GM23338 (cell line): Measurements from ENCODE around the gene MICAL2.

ENCODE experiments used
- EZH2 ChIP-seq: fragments of 200-600 bp; sonication (generic); IDR thresholded peaks from one replicate; pipeline ENCODE4 v1.8.0; 2017; ENCODE audit warnings: antibody characterized with exemption, mild to moderate bottlenecking, low read depth; ENCODE audit not compliant: unreplicated experiment
- TF ChIP-seq, protein P1 (sequence below), 2 experiments: fragments of 200-600 bp in 1 of 2; sonication (generic) in 1 of 2; conservative IDR thresholded peaks; 2 replicates each; pipeline versions ENCODE4 v1.5.1 to v1.6.1; 2016 to 2017; ENCODE audit warnings: antibody characterized with exemption in 2 of 2, low read depth in 2 of 2, mild to moderate bottlenecking in 2 of 2, moderate library complexity in 1 of 2

DNA sequence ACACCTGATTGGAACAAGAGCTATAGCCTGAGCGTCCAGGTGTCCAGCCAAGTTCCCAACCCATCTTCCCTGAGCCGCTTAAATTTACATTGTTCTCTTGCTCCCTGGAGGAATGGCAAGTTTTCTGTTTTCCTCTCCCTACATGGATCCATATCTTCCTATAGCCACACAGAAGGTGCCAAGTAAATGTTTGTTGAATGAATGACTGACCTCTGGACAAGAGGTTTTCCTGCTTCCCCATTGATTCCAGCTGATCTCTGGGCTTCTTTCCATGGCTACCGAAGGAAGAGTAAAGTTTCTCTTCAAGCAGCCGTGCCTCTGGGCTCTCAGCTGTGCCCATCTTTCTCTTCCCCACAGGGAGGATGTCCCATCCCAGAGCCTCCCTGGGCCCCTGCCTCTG is 107.5 kb downstream of the MICAL2 start:
- no peak for TF ChIP-seq EZH2
- TF ChIP-seq, protein P1, sequence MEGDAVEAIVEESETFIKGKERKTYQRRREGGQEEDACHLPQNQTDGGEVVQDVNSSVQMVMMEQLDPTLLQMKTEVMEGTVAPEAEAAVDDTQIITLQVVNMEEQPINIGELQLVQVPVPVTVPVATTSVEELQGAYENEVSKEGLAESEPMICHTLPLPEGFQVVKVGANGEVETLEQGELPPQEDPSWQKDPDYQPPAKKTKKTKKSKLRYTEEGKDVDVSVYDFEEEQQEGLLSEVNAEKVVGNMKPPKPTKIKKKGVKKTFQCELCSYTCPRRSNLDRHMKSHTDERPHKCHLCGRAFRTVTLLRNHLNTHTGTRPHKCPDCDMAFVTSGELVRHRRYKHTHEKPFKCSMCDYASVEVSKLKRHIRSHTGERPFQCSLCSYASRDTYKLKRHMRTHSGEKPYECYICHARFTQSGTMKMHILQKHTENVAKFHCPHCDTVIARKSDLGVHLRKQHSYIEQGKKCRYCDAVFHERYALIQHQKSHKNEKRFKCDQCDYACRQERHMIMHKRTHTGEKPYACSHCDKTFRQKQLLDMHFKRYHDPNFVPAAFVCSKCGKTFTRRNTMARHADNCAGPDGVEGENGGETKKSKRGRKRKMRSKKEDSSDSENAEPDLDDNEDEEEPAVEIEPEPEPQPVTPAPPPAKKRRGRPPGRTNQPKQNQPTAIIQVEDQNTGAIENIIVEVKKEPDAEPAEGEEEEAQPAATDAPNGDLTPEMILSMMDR (conservative IDR thresholded peaks at IDR 0.05; ENCODE audit: low read depth in 2 of 2), result no peak
